Activated naive CD8-positive, alpha-beta T cell treated with anti-CD3 and anti-CD28 coated beads for 36 hours (primary cell): ENCODE measurements around the gene CAPRIN1. TPM values are rescaled to one million over a fixed set of nuclear protein-coding genes. Genes with fewer than 3 reads are reported as not detected.
"Not testable (repeated sequence)": the region's sequence is repeated elsewhere in the genome, so short reads cannot be mapped to it uniquely, and the experiment has no call there.

Source experiments
- DNase-seq: peaks from one replicate; pipeline ENCODE4 v3.0.0; 2021
- H3K27ac Mint-ChIP-seq: one replicate; pipeline ENCODE4 v1.8.0; 2022; ENCODE audit warnings: mild to moderate bottlenecking, moderate library complexity, mixed read lengths
- H3K27me3 Mint-ChIP-seq: one replicate; pipeline ENCODE4 v1.8.0; 2022; ENCODE audit warnings: mild to moderate bottlenecking, mixed read lengths
- H3K36me3 Mint-ChIP-seq: one replicate; pipeline ENCODE4 v1.8.0; 2021; ENCODE audit warnings: mild to moderate bottlenecking, mixed read lengths
- H3K4me1 Mint-ChIP-seq: one replicate; pipeline ENCODE4 v1.8.0; 2021; ENCODE audit warnings: mixed read lengths
- H3K4me3 Mint-ChIP-seq: one replicate; pipeline ENCODE4 v1.8.0; 2022; ENCODE audit warnings: mild to moderate bottlenecking, moderate library complexity, mixed read lengths
- H3K9me3 Mint-ChIP-seq: one replicate; pipeline ENCODE4 v1.8.0; 2022; ENCODE audit warnings: mixed read lengths
- total RNA-seq, 2 experiments: library from RNA; stranded (reverse); gene quantifications; one replicate each; pipeline ENCODE4 v1.2.3, GENCODE V29; 2021

Gene CAPRIN1
- total RNA-seq, 2 experiments from 2014 or later = 313 to 342 TPM

DNA sequence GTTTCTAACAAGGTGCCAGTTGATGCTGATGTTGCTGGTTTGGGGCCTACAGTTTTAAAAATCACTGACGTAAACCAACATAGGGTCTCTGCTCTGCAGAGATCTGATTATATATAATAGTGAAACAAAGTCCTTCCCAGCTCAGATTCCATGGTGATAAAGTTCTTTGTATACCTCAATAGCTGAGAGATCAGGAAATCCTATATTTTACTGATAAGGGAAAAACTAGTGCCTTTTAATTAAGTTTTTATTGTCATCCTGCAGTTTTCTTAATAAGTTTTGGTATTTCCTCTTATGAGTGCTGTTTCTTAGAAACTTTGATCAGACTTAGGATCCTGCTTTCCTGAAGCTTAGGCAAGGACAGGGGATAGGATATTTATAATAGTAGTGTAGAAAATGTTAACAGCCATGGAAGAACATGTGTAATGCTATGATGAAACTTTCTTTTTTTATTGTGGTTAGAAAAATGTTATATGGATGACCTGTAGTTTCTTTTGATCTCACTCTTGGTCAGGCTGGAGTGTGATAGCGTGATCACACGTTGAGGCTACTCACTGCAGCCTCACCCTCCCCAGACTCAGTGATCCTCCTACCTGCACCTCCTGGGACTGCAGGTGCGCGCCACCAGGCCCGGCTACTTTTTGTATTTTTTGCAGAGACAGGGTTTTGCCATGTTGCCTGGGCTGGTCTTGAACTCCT lies 14.1 kb downstream of the CAPRIN1 start:
- Mint-ChIP-seq H3K36me3 (peaks cover 36% of the 10 kb centered on the region), H3K4me3 (no peak overlapping the region), H3K9me3 (no peaks in the 10 kb centered on the region), H3K4me1 (peaks cover 50% of the 10 kb centered on the region), H3K27ac (peak overlapping the region; percentile 22), H3K27me3 (no peaks in the 10 kb centered on the region)
- peak; percentile 22 for DNase-seq

DNA sequence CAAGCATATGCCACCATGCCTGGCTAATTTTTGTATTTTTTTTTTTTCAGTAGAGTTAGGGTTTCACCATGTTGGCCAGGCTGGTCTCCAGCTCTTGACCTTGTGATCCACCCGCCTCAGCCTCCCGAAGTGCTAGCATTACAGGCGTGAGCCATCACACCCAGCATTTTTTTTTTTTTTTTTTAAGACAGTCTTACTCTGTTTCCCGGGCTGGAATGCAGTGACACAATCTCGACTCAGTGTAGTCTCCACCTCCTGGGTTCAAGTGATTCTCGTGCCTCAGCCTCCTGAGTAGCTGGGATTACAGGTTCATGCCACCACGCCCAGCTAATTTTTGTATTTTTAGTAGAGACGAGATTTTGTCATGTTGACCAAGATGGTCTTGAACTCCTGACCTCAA lies 15.2 kb downstream of the CAPRIN1 start:
- Mint-ChIP-seq H3K27ac (peak overlapping the region; percentile 54), H3K4me1 (peaks cover 56% of the 10 kb centered on the region), H3K36me3 (peaks cover 37% of the 10 kb centered on the region)
- H3K9me3 Mint-ChIP-seq, H3K27me3 Mint-ChIP-seq, H3K4me3 Mint-ChIP-seq, DNase-seq: not testable (repeated sequence)

DNA sequence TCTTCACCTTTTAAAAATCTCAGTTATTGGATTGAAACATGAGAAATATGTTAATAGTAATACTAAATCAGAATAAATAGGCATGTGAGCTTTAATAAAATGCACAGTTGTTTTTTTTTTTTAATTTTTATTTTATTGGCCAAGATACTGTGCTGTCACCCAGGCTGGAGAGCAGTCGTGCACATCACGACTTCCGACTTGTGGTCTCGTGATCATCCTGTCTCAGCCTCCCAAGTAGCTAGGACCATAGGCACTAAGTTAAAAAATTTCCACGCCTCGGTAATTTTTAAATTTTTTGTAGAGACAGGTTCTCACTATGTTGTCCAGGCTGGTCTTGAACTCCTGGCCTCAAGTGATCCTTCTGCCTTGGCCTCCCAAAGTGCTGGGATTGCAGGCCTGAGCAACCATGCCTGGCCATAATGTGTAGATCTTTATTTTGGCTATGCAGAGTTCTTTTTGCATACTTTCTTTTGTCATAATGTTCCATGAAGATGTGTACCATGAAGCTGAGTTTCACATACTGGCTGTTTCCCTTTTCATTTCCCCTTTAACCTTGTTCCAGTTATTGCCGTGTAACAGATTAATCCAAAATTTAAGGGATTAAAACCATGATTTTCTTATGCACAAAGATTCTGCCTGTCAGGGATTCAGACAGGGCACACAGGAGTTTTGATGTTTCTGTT lies 16.0 kb downstream of the CAPRIN1 start:
- Mint-ChIP-seq H3K27me3 (no peaks in the 10 kb centered on the region), H3K4me1 (peaks cover 56% of the 10 kb centered on the region), H3K9me3 (no peaks in the 10 kb centered on the region), H3K4me3 (no peak overlapping the region), H3K36me3 (peaks cover 35% of the 10 kb centered on the region), H3K27ac (no peak overlapping the region)
- DNase-seq = no peak

DNA sequence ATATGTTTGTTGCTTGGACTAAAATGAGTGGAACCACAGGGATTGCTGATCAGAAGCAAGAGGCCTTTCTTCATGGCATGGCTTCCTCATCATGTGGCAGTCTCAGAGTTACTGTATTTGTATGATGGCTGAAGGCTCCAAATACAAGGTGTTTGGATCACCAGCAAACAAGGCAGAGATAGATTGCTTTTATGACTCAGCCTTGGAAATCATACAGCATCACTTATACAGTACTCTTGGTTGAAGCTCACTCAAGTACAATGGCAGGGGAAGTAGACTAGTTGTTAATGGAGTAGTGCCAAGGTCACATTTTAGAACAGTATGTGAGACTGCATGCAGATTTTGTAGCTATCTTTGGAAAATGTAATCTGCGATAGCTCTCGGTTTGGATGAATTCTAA lies 16.6 kb downstream of the CAPRIN1 start:
- H3K27me3 Mint-ChIP-seq = no peaks in the 10 kb centered on the region
- no peaks in the 10 kb centered on the region for H3K9me3 Mint-ChIP-seq
- no peak for DNase-seq
- peaks cover 34% of the 10 kb centered on the region for H3K36me3 Mint-ChIP-seq
- H3K4me1 Mint-ChIP-seq = peaks cover 56% of the 10 kb centered on the region
- H3K27ac Mint-ChIP-seq = no peak overlapping the region
- no peak overlapping the region for H3K4me3 Mint-ChIP-seq

DNA sequence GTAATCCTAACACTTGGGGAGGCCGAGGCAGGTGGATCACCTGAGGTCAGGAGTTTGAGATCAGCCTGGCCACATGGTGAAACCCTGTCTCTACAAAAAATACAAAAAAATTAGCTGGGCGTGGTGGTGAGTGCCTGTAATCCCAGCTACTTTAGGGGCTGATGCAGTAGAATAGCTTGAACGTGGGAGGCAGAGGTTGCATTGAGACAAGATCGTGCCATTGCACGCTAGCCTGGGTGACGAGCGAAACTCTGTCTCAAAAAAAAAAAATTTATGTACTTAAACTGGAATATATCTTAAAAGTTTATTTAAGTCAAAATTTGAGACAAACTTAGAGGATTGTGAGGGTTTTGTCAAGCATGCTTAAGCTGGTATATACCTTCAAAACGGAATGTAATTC lies 19.8 kb downstream of the CAPRIN1 start:
- H3K27me3 Mint-ChIP-seq, H3K9me3 Mint-ChIP-seq, DNase-seq, H3K4me3 Mint-ChIP-seq, H3K27ac Mint-ChIP-seq: not testable (repeated sequence)
- Mint-ChIP-seq H3K36me3 (peaks cover 27% of the 10 kb centered on the region), H3K4me1 (peaks cover 48% of the 10 kb centered on the region)

DNA sequence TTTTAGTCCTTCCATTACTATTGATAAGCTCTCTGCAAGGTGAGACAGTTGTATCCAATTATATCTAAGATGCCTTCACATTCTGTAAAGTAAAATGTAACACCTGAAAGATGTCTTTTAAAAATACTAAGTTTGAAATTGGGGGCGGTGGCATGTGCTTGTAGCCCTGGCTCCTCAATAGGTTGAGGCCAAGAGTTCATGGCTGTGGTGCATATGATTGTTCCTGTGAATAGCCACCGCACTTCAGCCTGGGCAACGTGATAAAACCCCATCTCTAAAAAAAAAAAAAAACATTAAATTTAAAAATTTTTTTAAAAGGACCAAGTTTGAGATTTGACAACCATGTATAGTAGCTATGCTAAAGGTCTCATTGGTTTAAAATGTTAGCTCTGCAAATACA lies 20.5 kb downstream of the CAPRIN1 start:
- peaks cover 45% of the 10 kb centered on the region for H3K4me1 Mint-ChIP-seq
- peaks cover 23% of the 10 kb centered on the region for H3K36me3 Mint-ChIP-seq
- H3K27me3 Mint-ChIP-seq = no peaks in the 10 kb centered on the region
- H3K9me3 Mint-ChIP-seq = no peaks in the 10 kb centered on the region
- no peak overlapping the region for H3K27ac Mint-ChIP-seq
- no peak overlapping the region for H3K4me3 Mint-ChIP-seq
- no peak for DNase-seq

DNA sequence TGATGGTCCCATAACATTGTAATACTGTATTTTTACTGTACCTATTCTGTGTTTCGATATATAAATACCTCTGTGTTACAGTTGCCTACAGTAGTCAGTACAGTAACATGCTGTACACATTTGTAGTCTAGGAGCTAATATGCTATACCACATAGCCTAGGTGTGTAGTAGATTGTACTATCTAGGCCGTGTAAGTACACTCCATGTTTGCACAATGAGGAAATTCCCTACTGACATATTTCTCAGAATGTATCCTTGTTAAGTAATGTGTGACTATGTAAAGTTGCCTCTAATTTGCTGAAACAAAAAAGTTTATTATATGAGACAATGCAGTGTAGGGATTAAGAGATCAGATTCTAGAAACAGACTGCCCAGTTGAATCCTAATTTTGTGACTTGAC lies 21.3 kb downstream of the CAPRIN1 start:
- H3K9me3 Mint-ChIP-seq = no peaks in the 10 kb centered on the region
- no peak for DNase-seq
- H3K36me3 Mint-ChIP-seq = peaks cover 21% of the 10 kb centered on the region
- H3K4me1 Mint-ChIP-seq = peaks cover 40% of the 10 kb centered on the region
- no peak overlapping the region for H3K27ac Mint-ChIP-seq
- no peaks in the 10 kb centered on the region for H3K27me3 Mint-ChIP-seq
- no peak overlapping the region for H3K4me3 Mint-ChIP-seq

DNA sequence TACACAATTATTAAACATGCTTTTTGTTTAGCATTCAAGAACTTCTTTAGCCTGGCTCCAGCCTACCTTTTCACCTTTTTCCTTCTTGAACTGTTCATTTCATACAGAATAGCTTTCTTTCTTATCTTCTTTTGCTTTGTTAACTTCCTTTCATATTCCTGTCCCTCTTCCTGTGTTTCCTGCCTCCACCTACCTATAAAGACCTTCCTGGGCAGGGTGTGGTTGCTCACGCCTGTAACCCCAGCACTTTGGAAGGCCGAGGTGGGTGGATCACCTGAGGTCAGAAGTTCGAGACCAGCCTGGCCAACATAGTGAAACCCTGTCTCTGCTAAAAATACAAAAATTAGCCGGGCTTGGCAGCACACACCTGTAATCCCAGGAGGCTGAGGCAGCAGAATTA lies 22.9 kb downstream of the CAPRIN1 start:
- peaks cover 36% of the 10 kb centered on the region for H3K4me1 Mint-ChIP-seq
- no peaks in the 10 kb centered on the region for H3K27me3 Mint-ChIP-seq
- H3K27ac Mint-ChIP-seq = peak overlapping the region; percentile 9
- no peak for DNase-seq
- H3K36me3 Mint-ChIP-seq = peaks cover 26% of the 10 kb centered on the region
- no peaks in the 10 kb centered on the region for H3K9me3 Mint-ChIP-seq
- no peak overlapping the region for H3K4me3 Mint-ChIP-seq

DNA sequence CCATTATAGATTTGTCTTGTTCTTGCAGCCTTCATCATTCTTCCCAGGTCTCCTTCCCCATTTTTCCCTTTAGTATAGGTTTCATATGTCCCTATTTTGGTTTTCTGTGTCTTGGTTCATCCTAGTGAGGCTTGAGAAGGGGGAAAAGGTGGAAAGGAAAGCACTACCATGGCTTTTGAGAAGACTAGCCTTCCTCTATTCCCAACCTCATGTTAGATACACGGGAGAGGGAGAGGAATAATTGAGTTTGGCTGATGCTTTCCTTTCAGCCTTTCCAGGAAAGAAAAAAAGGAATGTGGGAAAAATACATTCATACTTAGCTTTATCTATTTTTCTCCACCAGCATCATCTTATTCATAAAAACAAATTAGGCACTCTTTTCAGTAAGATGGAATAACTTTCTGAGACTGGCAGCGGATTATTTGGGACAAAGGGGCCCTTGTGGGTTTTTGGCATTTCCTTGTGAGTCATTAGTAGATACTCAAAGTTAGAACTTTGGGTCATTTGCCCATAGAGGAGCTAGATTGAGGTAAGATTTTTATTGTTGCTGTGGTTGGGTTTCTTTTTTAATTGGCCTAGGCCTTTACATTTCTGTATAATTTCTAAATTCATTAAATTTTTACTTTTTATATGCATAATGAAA lies 23.8 kb downstream of the CAPRIN1 start:
- DNase-seq = no peak
- Mint-ChIP-seq H3K9me3 (no peaks in the 10 kb centered on the region), H3K27ac (peak overlapping the region; percentile 9), H3K36me3 (peaks cover 27% of the 10 kb centered on the region), H3K4me1 (peaks cover 29% of the 10 kb centered on the region), H3K27me3 (no peaks in the 10 kb centered on the region), H3K4me3 (no peak overlapping the region)

DNA sequence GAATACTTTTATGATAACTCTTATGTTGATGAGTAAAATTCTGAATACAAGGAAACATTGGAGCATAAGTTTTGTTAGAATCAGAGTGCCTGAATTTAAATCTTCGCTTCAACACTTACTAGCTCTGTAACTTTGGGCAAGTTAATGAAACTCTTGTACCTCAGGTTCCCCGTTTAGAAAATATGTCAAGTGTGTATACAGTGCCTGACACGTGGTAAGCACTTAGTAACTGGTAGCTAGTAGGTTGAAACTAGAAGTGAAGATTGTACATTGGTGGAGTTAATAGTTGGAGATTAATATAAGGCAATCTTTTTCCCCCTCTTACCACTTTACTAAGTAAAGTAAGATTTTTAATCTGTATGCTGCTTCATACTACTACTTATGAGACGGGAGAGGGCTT lies 29.1 kb downstream of the CAPRIN1 start:
- H3K27ac Mint-ChIP-seq = no peak overlapping the region
- DNase-seq = no peak
- H3K36me3 Mint-ChIP-seq = peaks cover 37% of the 10 kb centered on the region
- H3K4me3 Mint-ChIP-seq = no peak overlapping the region
- no peaks in the 10 kb centered on the region for H3K9me3 Mint-ChIP-seq
- no peaks in the 10 kb centered on the region for H3K27me3 Mint-ChIP-seq
- peaks cover 5% of the 10 kb centered on the region for H3K4me1 Mint-ChIP-seq

DNA sequence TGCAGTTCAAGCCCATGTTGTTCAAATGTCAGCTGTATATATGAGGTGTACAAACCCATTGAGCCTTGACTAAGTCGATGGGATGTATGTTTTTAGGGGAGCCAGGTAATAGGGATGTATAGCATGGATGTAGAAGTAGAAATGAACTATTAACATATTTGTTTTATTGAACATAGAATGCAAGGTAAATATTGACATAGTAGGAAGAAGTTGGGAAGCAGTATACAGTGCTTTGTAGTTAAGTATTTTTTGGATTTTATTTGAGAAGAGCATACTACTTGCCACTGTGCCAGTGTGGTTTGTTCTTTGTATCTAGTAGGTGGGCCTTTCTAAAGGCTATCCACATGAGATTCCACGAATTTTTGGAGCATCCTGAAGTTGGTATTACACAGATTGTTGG lies 33.1 kb downstream of the CAPRIN1 start:
- Mint-ChIP-seq H3K36me3 (peaks cover 39% of the 10 kb centered on the region), H3K27me3 (no peaks in the 10 kb centered on the region), H3K4me1 (peaks cover 14% of the 10 kb centered on the region), H3K27ac (peak overlapping the region; percentile 4), H3K9me3 (no peaks in the 10 kb centered on the region), H3K4me3 (no peak overlapping the region)
- no peak for DNase-seq

DNA sequence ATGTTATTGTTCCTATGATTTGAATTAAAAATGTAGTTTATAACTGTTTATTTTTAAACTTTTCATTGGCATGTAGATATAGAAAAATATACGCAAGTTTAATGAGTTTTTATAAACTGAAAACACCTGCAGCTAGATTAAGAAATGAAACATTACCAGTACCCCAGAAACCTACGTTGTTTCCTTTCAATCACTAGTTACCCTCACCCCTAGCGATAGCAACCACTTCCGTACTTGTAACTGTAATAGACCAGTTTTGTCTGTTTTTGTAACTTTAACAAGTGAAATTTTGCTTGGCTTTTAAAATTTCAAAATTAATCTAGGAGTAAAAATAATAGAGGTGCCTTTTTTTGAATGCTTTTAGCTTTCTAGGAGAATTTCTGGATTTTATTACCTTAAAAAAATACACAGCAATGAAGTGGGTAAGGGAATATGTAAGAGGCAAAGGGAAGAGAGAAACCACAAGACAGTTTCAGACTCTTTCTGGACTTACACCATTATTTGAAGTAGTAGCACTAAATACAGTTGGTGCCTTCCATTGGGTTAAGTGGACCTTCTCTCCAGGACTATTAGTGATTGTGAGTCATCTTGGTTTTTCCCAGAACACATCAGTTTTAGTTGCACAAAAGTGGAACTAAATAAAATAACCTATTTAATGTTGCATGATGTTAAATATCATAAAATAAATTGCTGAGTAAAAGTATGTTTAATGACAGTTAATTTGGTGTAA lies 35.2 kb downstream of the CAPRIN1 start:
- no peak overlapping the region for H3K4me3 Mint-ChIP-seq

DNA sequence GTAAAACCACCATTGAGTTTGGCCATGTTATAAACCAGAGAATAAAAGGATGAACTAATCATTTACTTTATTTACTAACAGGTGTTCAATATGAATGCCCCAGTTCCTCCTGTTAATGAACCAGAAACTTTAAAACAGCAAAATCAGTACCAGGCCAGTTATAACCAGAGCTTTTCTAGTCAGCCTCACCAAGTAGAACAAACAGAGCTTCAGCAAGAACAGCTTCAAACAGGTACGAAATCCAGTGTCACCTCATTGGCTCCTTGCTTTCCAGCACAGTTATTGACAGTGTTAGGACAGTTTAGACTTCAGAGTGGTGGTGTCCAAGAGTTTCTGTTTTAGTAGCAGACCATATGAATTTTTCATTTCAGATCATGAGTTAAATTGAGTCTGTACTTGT lies 40.3 kb downstream of the CAPRIN1 start:
- no peak for DNase-seq
- Mint-ChIP-seq H3K4me3 (no peak overlapping the region), H3K9me3 (no peaks in the 10 kb centered on the region), H3K27ac (peak overlapping the region; percentile 18), H3K4me1 (peaks cover 3% of the 10 kb centered on the region), H3K27me3 (no peaks in the 10 kb centered on the region), H3K36me3 (peaks cover 24% of the 10 kb centered on the region)

More for the DNA sequence above, 35.2 kb downstream of the CAPRIN1 start:
- Mint-ChIP-seq H3K9me3 (no peaks in the 10 kb centered on the region), H3K27ac (peak overlapping the region; percentile 72), H3K27me3 (no peaks in the 10 kb centered on the region), H3K36me3 (peaks cover 34% of the 10 kb centered on the region), H3K4me1 (peaks cover 14% of the 10 kb centered on the region)
- no peak for DNase-seq

DNA sequence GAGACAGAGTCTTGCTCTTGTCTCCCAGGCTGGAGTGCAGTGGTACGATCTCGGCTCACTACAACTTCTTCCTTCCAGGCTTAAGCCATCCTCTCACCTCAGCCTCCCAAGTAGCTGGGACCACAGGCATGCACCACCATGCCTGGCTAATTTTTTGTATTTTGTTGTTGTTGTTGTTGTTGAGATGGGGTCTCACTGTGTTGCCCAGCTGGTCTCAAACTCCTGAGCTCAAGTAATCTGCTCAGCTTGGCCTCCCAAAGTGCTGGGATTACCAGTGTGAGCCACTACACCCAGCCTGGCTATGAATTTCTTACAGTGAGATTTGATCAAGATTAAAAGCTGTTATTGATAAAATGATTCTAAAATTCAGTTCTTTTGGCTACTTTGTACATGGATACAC lies 43.4 kb downstream of the CAPRIN1 start:
- not testable (repeated sequence) for H3K27me3 Mint-ChIP-seq, DNase-seq, H3K4me3 Mint-ChIP-seq, H3K9me3 Mint-ChIP-seq, H3K4me1 Mint-ChIP-seq
- H3K27ac Mint-ChIP-seq = peak overlapping the region; percentile 27
- H3K36me3 Mint-ChIP-seq = peaks cover 25% of the 10 kb centered on the region

DNA sequence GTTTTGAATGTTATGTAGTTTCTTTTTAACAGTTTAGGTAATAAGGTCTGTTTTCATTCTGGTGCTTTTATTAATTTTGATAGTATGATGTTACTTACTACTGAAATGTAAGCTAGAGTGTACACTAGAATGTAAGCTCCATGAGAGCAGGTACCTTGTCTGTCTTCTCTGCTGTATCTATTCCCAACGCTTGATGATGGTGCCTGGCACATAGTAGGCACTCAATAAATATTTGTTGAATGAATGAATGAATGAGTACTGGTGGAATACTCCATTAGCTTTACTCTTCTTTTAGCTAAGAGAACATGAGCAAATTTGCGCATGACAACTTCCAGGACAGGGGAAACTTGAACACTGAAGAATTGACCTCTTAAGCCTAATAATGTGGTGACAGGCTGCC lies 47.3 kb downstream of the CAPRIN1 start:
- Mint-ChIP-seq H3K9me3 (no peaks in the 10 kb centered on the region), H3K4me1 (peaks cover 4% of the 10 kb centered on the region), H3K27ac (no peak overlapping the region), H3K36me3 (peaks cover 21% of the 10 kb centered on the region), H3K27me3 (no peaks in the 10 kb centered on the region), H3K4me3 (no peak overlapping the region)
- no peak for DNase-seq
